Endothelial cell of umbilical vein (primary cell): ENCODE data around the gene ABHD5. TPM values are rescaled to one million over a fixed set of nuclear protein-coding genes. Genes with fewer than 3 reads are reported as not detected.

Experiments used
- BruUV-seq: library from RNA; stranded (reverse); fragments of 400-500 nt; replicated peaks from 2 replicates; lab custom pipeline; 2021; lab: Mats Ljungman, UMichigan
- CTCF ChIA-PET: fragments of 300-600, 350-600 bp; sonication (Branson Sonifier 250); formaldehyde crosslinking; loops from one replicate; lab custom pipeline; 2021; ENCODE audit warnings: antibody characterized with exemption, inconsistent platforms; lab: Charles Lee
- POLR2A ChIA-PET: fragments of 300-600, 350-600 bp; sonication (Branson Sonifier 250); formaldehyde crosslinking; loops from one replicate; lab custom pipeline; 2021; ENCODE audit warnings: antibody characterized with exemption, inconsistent platforms; lab: Charles Lee
- DNase-seq: peaks from one replicate; pipeline ENCODE4 v3.0.0-alpha.2; 2011; ENCODE audit warnings: low read depth, low spot score
- FAIRE-seq: peaks from 2 replicates; lab custom pipeline; 2011; peaks lifted over from hg19 to GRCh38; lab: Jason Lieb, UNC
- H2AFZ ChIP-seq: 2 replicates; pipeline ENCODE4 v1.6.0; 2012; ENCODE audit warnings: low read depth, low read length, control low read depth, inconsistent platforms
- H3K27ac ChIP-seq: 2 replicates; pipeline ENCODE4 v1.5.1; 2011; ENCODE audit warnings: low read depth, mild to moderate bottlenecking, control low read depth, low read length, moderate library complexity; ENCODE audit not compliant: insufficient read depth
- H3K27me3 ChIP-seq, 2 experiments: 2 replicates each; pipeline versions ENCODE4 v1.6.0 to v1.6.1; 2011; ENCODE audit warnings: low read length in 2 of 2, mixed read lengths in 1 of 2; ENCODE audit not compliant: control insufficient read depth in 2 of 2, insufficient read depth in 2 of 2
- H3K36me3 ChIP-seq, 2 experiments: 2 replicates in 1 of 2; 3 replicates in 1 of 2; pipeline ENCODE4 v1.5.1; 2011; ENCODE audit warnings: low read length in 2 of 2, mild to moderate bottlenecking in 1 of 2, moderate library complexity in 1 of 2; ENCODE audit not compliant: control insufficient read depth in 2 of 2, insufficient read depth in 2 of 2; ENCODE audit errors: extremely low read depth in 1 of 2
- H3K4me1 ChIP-seq: 3 replicates; pipeline ENCODE4 v1.5.1; 2011; ENCODE audit warnings: mild to moderate bottlenecking, low read length; ENCODE audit not compliant: control insufficient read depth, insufficient read depth; ENCODE audit errors: extremely low read depth
- H3K4me2 ChIP-seq: 2 replicates; pipeline ENCODE4 v1.6.1; 2011; ENCODE audit warnings: low read length, control low read depth, mixed read lengths; ENCODE audit not compliant: insufficient read depth
- H3K4me3 ChIP-seq, 3 experiments: fragments of 200-600 bp in 1 of 3; sonication (generic), shearing (Covaris generic) in 1 of 3; replicated peaks in 1 of 3; 2 replicates each; pipeline ENCODE4 v1.5.1; 2011 to 2016; ENCODE audit warnings: control low read depth in 3 of 3, low read length in 3 of 3, mild to moderate bottlenecking in 2 of 3, inconsistent platforms in 1 of 3, low read depth in 1 of 3, moderate library complexity in 1 of 3; ENCODE audit not compliant: insufficient read depth in 1 of 3
- H3K79me2 ChIP-seq: 2 replicates; pipeline ENCODE4 v1.6.0; 2012; ENCODE audit warnings: low read length, inconsistent platforms; ENCODE audit not compliant: control insufficient read depth, insufficient read depth
- H3K9ac ChIP-seq: replicated peaks from 2 replicates; pipeline ENCODE3; 2011; ENCODE audit warnings: low read length, control low read depth; ENCODE audit not compliant: insufficient read depth; ENCODE audit errors: extremely low read depth
- H3K9me1 ChIP-seq: replicated peaks from 3 replicates; pipeline ENCODE4 v1.6.0; 2011; ENCODE audit warnings: mild to moderate bottlenecking, low read length; ENCODE audit not compliant: control insufficient read depth, insufficient read depth; ENCODE audit errors: extremely low read depth
- H3K9me3 ChIP-seq: replicated peaks from 2 replicates; pipeline ENCODE4 v1.5.1; 2012; ENCODE audit warnings: low read length, inconsistent platforms; ENCODE audit not compliant: control insufficient read depth, insufficient read depth
- H4K20me1 ChIP-seq: replicated peaks from 2 replicates; pipeline ENCODE3; 2011; ENCODE audit warnings: mild to moderate bottlenecking, low read length; ENCODE audit not compliant: control insufficient read depth, insufficient read depth; ENCODE audit errors: extremely low read depth
- CTCF ChIP-seq, 2 donors: IDR thresholded peaks; 1 replicate in 1 of 2; 2 replicates in 1 of 2; pipeline ENCODE4 v1.5.1; 2011; ENCODE audit warnings: low read length in 2 of 2, mild to moderate bottlenecking in 2 of 2, moderate library complexity in 2 of 2, control low read depth in 1 of 2, inconsistent platforms in 1 of 2, low read depth in 1 of 2; ENCODE audit not compliant: insufficient read depth in 1 of 2; ENCODE audit errors: extremely low read depth in 1 of 2
- EZH2 ChIP-seq: IDR thresholded peaks from 2 replicates; pipeline ENCODE4 v1.6.1; 2012; ENCODE audit warnings: borderline replicate concordance, low read depth, mild to moderate bottlenecking, moderate library complexity, low read length, inconsistent platforms; ENCODE audit not compliant: severe bottlenecking
- FOS ChIP-seq: IDR thresholded peaks from 2 replicates; pipeline ENCODE4 v1.6.1; 2011; ENCODE audit warnings: mild to moderate bottlenecking, low read length, moderate library complexity, borderline replicate concordance; ENCODE audit not compliant: insufficient read depth
- GATA2 ChIP-seq: IDR thresholded peaks from 2 replicates; pipeline ENCODE4 v1.7.0; 2011; ENCODE audit warnings: low read depth, mild to moderate bottlenecking, moderate library complexity, mixed read lengths, low read length; ENCODE audit not compliant: insufficient read length, insufficient read depth
- JUN ChIP-seq: IDR thresholded peaks from 2 replicates; pipeline ENCODE4 v1.6.1; 2011; ENCODE audit warnings: borderline replicate concordance, low read depth; ENCODE audit not compliant: insufficient read length, insufficient read depth
- MAX ChIP-seq: IDR thresholded peaks from 2 replicates; pipeline ENCODE4 v1.6.1; 2011; ENCODE audit not compliant: insufficient read depth, insufficient read length
- MYC ChIP-seq: IDR thresholded peaks from one replicate; pipeline ENCODE4 v1.6.1; 2011; ENCODE audit warnings: mild to moderate bottlenecking, low read depth, low read length
- POLR2A ChIP-seq: IDR thresholded peaks from 2 replicates; pipeline ENCODE4 v1.6.1; 2012; ENCODE audit warnings: low read depth, mild to moderate bottlenecking, control low read depth, low read length
- POLR2AphosphoS5 ChIP-seq: IDR thresholded peaks from 2 replicates; pipeline ENCODE4 v1.6.1; 2012; ENCODE audit warnings: low read depth, mild to moderate bottlenecking, control low read depth, low read length, moderate library complexity; ENCODE audit not compliant: insufficient read depth
- dilution Hi-C: fragments of 300-500 bp; cut with MboI; formaldehyde crosslinking; loops from one replicate; pipeline ENCODE4 v1.15.0; 2019; ENCODE audit warnings: low sequenced_read_pairs; ENCODE audit not compliant: extremely low pct_ligation_motif_present
- intact Hi-C: fragments of 100-400 bp; cut with micrococcal nuclease; formaldehyde crosslinking; loops from one replicate; pipeline ENCODE4 v1.10.0; 2022
- polyA plus RNA-seq, 4 experiments: library from polyadenylated mRNA; depleted of rRNA in 3 of 4; stranded (reverse) in 3 of 4; unstranded in 1 of 4; fragments of >200 nt; gene quantifications; 2 replicates each; pipeline versions ENCODE4 v1.2.1 to v1.2.3, GENCODE V29; 2011 to 2012; ENCODE audit warnings: missing spikeins in 1 of 4
- total RNA-seq: library from RNA; stranded (reverse); gene quantifications from 2 replicates; pipeline ENCODE4 v1.2.3, GENCODE V29; 2021

Gene ABHD5
- total and polyA plus RNA-seq, 2 donors (not counting 3 experiments of a cell fraction or from before 2014, with no cell fraction given): 10.0 to 21.2 TPM

GRCh38 chr3:43757666-43758321 lies 67.1 kb downstream of the ABHD5 start:
- Histone ChIP-seq H3K27me3 (no peaks in the 10 kb centered on the region), H3K27ac (no peak overlapping the region), H3K9ac (no peak overlapping the region), H2AFZ (no peak overlapping the region), H4K20me1 (no peaks in the 10 kb centered on the region), H3K9me3 (no peaks in the 10 kb centered on the region), H3K4me2 (no peak overlapping the region), H3K79me2 (no peaks in the 10 kb centered on the region), H3K9me1 (no peaks in the 10 kb centered on the region), H3K4me3 (no peak overlapping the region), H3K4me1 (peaks cover 35% of the 10 kb centered on the region), H3K36me3 (no peaks in the 10 kb centered on the region)
- ChIA-PET CTCF (interaction anchor here (1.8 kb wide), 1 partner anchor 213 kb away, joined by 5 read pairs; no protein-coding TSS in a partner anchor), POLR2A (no interaction called here)
- intact Hi-C loops: no loop called here
- no peak for DNase-seq
- BruUV-seq: no TSS peak
- TF ChIP-seq MAX: no peak
- TF ChIP-seq POLR2A: no peak
- no peak for TF ChIP-seq FOS
- TF ChIP-seq GATA2: no peak
- TF ChIP-seq POLR2AphosphoS5: no peak
- TF ChIP-seq EZH2: no peak
- TF ChIP-seq MYC: no peak
- no peak for TF ChIP-seq JUN
- TF ChIP-seq CTCF (IDR thresholded peaks at IDR 0.05; ENCODE audit: extremely low read depth in 1 of 2, insufficient read depth in 1 of 2, low read depth in 1 of 2, low read length in 2 of 2): no peak
- no peak for FAIRE-seq
- dilution Hi-C loops: no loop called here
